ENCODE data around the gene ZNF501.

Gene ZNF501

DNA sequence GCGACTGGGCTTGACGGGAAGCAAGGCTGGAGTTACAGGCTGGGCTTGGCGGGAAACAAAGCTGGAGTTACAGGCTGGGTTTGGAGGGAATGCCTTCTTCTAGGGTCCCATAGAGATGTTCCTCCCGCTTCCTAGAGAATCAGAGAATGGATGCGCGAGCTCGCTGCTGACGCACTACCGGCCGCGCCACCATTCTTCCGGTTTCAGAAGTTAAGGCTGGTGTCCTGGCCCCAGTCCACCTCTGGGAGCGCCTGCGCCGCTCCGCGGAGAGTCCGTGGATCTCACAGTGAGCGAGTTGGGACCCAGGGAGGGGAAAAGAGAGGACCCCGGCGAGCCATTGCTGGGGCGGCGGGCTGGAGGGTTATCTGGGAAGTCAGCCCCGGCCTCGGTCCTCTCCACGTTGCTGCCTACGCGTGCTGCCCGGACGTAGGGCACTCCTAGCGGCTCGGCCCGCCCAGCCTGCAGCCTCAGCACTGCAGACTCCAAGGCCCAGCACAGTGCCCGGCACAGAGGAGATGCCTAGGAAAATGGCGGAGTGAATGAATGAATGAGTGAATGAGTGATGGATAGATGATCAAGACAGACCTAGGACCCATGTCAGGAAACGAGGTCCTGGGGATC, 16.9 kb upstream of the ZNF501 start, which contains the start of gene ZNF502:
Gene ZNF502 (plus strand): TSS at position 206 of the 621 bp plus-strand sequence. CDS start 7,602 bp downstream, outside the sequence.
- peak within 1 kb of the TSS; percentile 58 to 65 for H3K4me3 ChIP-seq (ENCODE audit: low read depth in 1 of 2, low read length in 1 of 2)
- peaks cover 11% of the 10 kb centered on the region for H3K27me3 ChIP-seq

GRCh38 chr3:44721231-44722102, 8.0 kb upstream of the ZNF501 start:
- Histone ChIP-seq H3K9me3 (peaks cover 57% of the 10 kb centered on the region), H3K36me3 (no peaks in the 10 kb centered on the region)

More for the DNA sequence above, 16.9 kb upstream of the ZNF501 start, which contains the start of gene ZNF502:
- peak within 1 kb of the TSS; percentile 14 for H3K27ac ChIP-seq
- H3K4me1 ChIP-seq (ENCODE audit: control insufficient read depth in 1 of 2, insufficient read depth in 1 of 2, low read depth in 1 of 2, low read length in 1 of 2) = peaks cover 5 to 9% of the 10 kb centered on the region in 2 experiments
- H3K9me3 ChIP-seq = peaks cover 26% of the 10 kb centered on the region
- H3K36me3 ChIP-seq = no peaks in the 10 kb centered on the region
- TF ChIP-seq, protein P1, sequence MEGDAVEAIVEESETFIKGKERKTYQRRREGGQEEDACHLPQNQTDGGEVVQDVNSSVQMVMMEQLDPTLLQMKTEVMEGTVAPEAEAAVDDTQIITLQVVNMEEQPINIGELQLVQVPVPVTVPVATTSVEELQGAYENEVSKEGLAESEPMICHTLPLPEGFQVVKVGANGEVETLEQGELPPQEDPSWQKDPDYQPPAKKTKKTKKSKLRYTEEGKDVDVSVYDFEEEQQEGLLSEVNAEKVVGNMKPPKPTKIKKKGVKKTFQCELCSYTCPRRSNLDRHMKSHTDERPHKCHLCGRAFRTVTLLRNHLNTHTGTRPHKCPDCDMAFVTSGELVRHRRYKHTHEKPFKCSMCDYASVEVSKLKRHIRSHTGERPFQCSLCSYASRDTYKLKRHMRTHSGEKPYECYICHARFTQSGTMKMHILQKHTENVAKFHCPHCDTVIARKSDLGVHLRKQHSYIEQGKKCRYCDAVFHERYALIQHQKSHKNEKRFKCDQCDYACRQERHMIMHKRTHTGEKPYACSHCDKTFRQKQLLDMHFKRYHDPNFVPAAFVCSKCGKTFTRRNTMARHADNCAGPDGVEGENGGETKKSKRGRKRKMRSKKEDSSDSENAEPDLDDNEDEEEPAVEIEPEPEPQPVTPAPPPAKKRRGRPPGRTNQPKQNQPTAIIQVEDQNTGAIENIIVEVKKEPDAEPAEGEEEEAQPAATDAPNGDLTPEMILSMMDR (IDR thresholded peaks at IDR 0.05) = peak; percentile 22

DNA sequence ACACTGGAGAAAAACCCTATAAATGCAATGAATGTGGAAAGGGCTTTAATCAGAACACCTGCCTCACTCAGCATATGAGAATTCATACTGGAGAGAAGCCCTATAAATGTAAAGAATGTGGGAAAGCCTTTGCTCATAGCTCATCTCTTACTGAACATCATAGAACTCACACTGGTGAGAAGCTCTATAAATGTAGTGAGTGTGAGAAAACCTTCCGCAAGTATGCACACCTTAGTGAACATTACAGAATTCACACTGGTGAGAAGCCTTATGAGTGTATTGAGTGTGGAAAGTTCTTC, 7.4 kb upstream of the ZNF501 start:
- TF ChIP-seq, protein P1 (IDR thresholded peaks at IDR 0.05) = no peak
- Histone ChIP-seq H3K36me3 (no peaks in the 10 kb centered on the region), H3K4me3 (ENCODE audit: low read depth in 1 of 2, low read length in 1 of 2) (no peak overlapping the region)

More at GRCh38 chr3:44721231-44722102, 8.0 kb upstream of the ZNF501 start:
- no peaks in the 10 kb centered on the region for H3K27me3 ChIP-seq
- TF ChIP-seq, protein P1 (IDR thresholded peaks at IDR 0.05) = no peak
- H3K4me3 ChIP-seq (ENCODE audit: low read depth in 1 of 2, low read length in 1 of 2) = no peak overlapping the region
- no peaks in the 10 kb centered on the region for H3K4me1 ChIP-seq (ENCODE audit: control insufficient read depth in 1 of 2, insufficient read depth in 1 of 2, low read depth in 1 of 2, low read length in 1 of 2)
- no peak overlapping the region for H3K27ac ChIP-seq

GRCh38 chr3:44734646-44735168, 5.3 kb downstream of the ZNF501 start:
- Histone ChIP-seq H3K4me3 (ENCODE audit: low read depth in 1 of 2, low read length in 1 of 2) (no peak overlapping the region), H3K4me1 (ENCODE audit: control insufficient read depth in 1 of 2, insufficient read depth in 1 of 2, low read depth in 1 of 2, low read length in 1 of 2) (peaks cover 4% of the 10 kb centered on the region in 2 experiments), H3K27me3 (no peaks in the 10 kb centered on the region), H3K27ac (no peak overlapping the region), H3K9me3 (peaks cover 39% of the 10 kb centered on the region), H3K36me3 (no peaks in the 10 kb centered on the region)
- TF ChIP-seq, protein P1 (IDR thresholded peaks at IDR 0.05) = no peak

More for the DNA sequence above, 7.4 kb upstream of the ZNF501 start:
- H3K4me1 ChIP-seq (ENCODE audit: control insufficient read depth in 1 of 2, insufficient read depth in 1 of 2, low read depth in 1 of 2, low read length in 1 of 2) = no peaks in the 10 kb centered on the region
- H3K9me3 ChIP-seq = peaks cover 57% of the 10 kb centered on the region
- no peak overlapping the region for H3K27ac ChIP-seq
- no peaks in the 10 kb centered on the region for H3K27me3 ChIP-seq

DNA sequence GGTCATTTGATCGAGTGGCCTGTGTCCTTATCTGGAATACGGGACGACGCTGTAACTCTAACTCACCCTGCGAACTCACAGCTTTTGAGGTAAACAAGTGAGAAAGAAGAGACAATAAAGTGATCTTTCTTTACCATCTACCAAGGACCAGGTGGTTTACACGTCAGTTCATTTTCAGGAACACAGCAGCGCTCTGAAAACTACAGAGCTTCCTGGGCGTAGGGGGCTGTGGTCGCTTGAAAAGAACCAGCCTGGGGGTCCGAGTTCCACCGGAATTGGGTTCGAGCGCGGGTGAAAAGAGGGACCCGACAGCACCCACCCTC, 31.6 kb downstream of the ZNF501 start:
- Histone ChIP-seq H3K9me3 (no peaks in the 10 kb centered on the region), H3K36me3 (peaks cover under 1% of the 10 kb centered on the region), H3K27ac (peak overlapping the region; percentile 83), H3K27me3 (no peaks in the 10 kb centered on the region), H3K4me1 (ENCODE audit: control insufficient read depth in 1 of 2, insufficient read depth in 1 of 2, low read depth in 1 of 2, low read length in 1 of 2) (peaks cover 15 to 24% of the 10 kb centered on the region in 2 experiments), H3K4me3 (ENCODE audit: low read depth in 1 of 2, low read length in 1 of 2) (peak overlapping the region; percentile 68 to 76)
- TF ChIP-seq, protein P1 (IDR thresholded peaks at IDR 0.05) = no peak
